GM19240 (cell line): ENCODE results near the gene TMEM181.
"Not testable (repeated sequence)": the region's sequence is repeated elsewhere in the genome, so short reads cannot be mapped to it uniquely, and the experiment has no call there.

Experiments
- DNase-seq: peaks from one replicate; pipeline ENCODE4 v3.0.0; 2011; ENCODE audit warnings: low spot score; ENCODE audit not compliant: insufficient read length

Gene TMEM181

GRCh38 chr6:158656986-158657385 is 97.1 kb downstream of the TMEM181 start:
- not testable (repeated sequence) for DNase-seq

GRCh38 chr6:158660333-158660754 is 100.5 kb downstream of the TMEM181 start:
- no peak for DNase-seq

GRCh38 chr6:158661156-158661685 is 101.3 kb downstream of the TMEM181 start:
- DNase-seq, result no peak

- no peak for DNase-seq
Measured at GRCh38 chr6:158662607-158662953, 102.7 kb downstream of the TMEM181 start.

GRCh38 chr6:158662954-158663624 is 103.2 kb downstream of the TMEM181 start:
- no peak for DNase-seq

- no peak for DNase-seq
Measured at GRCh38 chr6:158663625-158664165, 103.8 kb downstream of the TMEM181 start.

GRCh38 chr6:158665332-158665731 is 105.4 kb downstream of the TMEM181 start:
- no peak for DNase-seq

- no peak for DNase-seq
Measured at GRCh38 chr6:158666628-158667359, 106.9 kb downstream of the TMEM181 start.

GRCh38 chr6:158667360-158667981 is 107.6 kb downstream of the TMEM181 start:
- no peak for DNase-seq

- no peak for DNase-seq
Measured at GRCh38 chr6:158668707-158669103, 108.8 kb downstream of the TMEM181 start.

- no peak for DNase-seq
Measured at GRCh38 chr6:158669145-158670035, 109.5 kb downstream of the TMEM181 start.

GRCh38 chr6:158672119-158672518 is 112.2 kb downstream of the TMEM181 start:
- not testable (repeated sequence) for DNase-seq

- no peak for DNase-seq
Measured at GRCh38 chr6:158672726-158673125, 112.8 kb downstream of the TMEM181 start.

- DNase-seq, result no peak
Measured at GRCh38 chr6:158674342-158675131, 114.6 kb downstream of the TMEM181 start.

- DNase-seq, result not testable (repeated sequence)
Measured at GRCh38 chr6:158677094-158677493, 117.2 kb downstream of the TMEM181 start.

GRCh38 chr6:158677906-158678578 is 118.2 kb downstream of the TMEM181 start:
- DNase-seq, result no peak

GRCh38 chr6:158680015-158680414 is 120.1 kb downstream of the TMEM181 start:
- no peak for DNase-seq

- no peak for DNase-seq
Measured at GRCh38 chr6:158680481-158680880, 120.6 kb downstream of the TMEM181 start.

- DNase-seq, result no peak
Measured at GRCh38 chr6:158684311-158684710, 124.4 kb downstream of the TMEM181 start.
